Measurements from ENCODE around the gene UACA. TPM values are rescaled to one million over a fixed set of nuclear protein-coding genes. Genes with fewer than 3 reads are reported as not detected.

The UACA gene
- total RNA-seq, 1 experiment from 2014 or later: 59.9 TPM

GRCh38 chr15:70652341-70652740 lies 111.0 kb downstream of the UACA start:
- H4K20me1 ChIP-seq (ENCODE audit: insufficient read depth): no peaks in the 10 kb centered on the region
- CTCF ChIA-PET: no interaction called here
- H3K4me3 ChIP-seq: no peak overlapping the region
- TF ChIP-seq EZH2 (IDR thresholded peaks at IDR 0.05; ENCODE audit: low read depth) (no peak), CTCF (conservative IDR thresholded peaks at IDR 0.05) (no peak)
- intact Hi-C loops (cut with micrococcal nuclease; ENCODE audit: unreplicated experiment): no loop called here
- H3K36me3 ChIP-seq (ENCODE audit: low read depth): peaks cover 3% of the 10 kb centered on the region
- no peak for DNase-seq
- H3F3A ChIP-seq (ENCODE audit: insufficient read depth, low read depth): no peaks in the 10 kb centered on the region
- H3K9me3 ChIP-seq (ENCODE audit: insufficient read depth, low read depth): no peaks in the 10 kb centered on the region
- no peaks in the 10 kb centered on the region for H3K79me2 ChIP-seq (ENCODE audit: low read depth)
- POLR2A ChIA-PET (ENCODE audit: unreplicated experiment): no interaction called here
- no peak overlapping the region for H2AFZ ChIP-seq
- H3K27ac ChIP-seq: no peak overlapping the region
- H3K27me3 ChIP-seq (ENCODE audit: insufficient read depth, low read depth): no peaks in the 10 kb centered on the region
- no peaks in the 10 kb centered on the region for H3K9me2 ChIP-seq (ENCODE audit: insufficient read depth)
- no TSS peak for BruUV-seq (replicated peaks)
- no peak overlapping the region for H3K4me2 ChIP-seq
- H3K4me1 ChIP-seq (replicated peaks; ENCODE audit: insufficient read depth): no peaks in the 10 kb centered on the region

GRCh38 chr15:70651303-70651845 lies 112.0 kb downstream of the UACA start:
- Histone ChIP-seq H3K79me2 (ENCODE audit: low read depth) (no peaks in the 10 kb centered on the region), H3K9me2 (ENCODE audit: insufficient read depth) (no peaks in the 10 kb centered on the region), H3K4me3 (no peak overlapping the region), H3K9me3 (ENCODE audit: insufficient read depth, low read depth) (no peaks in the 10 kb centered on the region), H4K20me1 (ENCODE audit: insufficient read depth) (no peaks in the 10 kb centered on the region), H3K4me1 (replicated peaks; ENCODE audit: insufficient read depth) (no peaks in the 10 kb centered on the region), H2AFZ (no peak overlapping the region), H3K27me3 (ENCODE audit: insufficient read depth, low read depth) (no peaks in the 10 kb centered on the region), H3F3A (ENCODE audit: insufficient read depth, low read depth) (no peaks in the 10 kb centered on the region), H3K4me2 (no peak overlapping the region), H3K27ac (no peak overlapping the region), H3K36me3 (ENCODE audit: low read depth) (peaks cover 3% of the 10 kb centered on the region)
- ChIA-PET CTCF (interaction anchor here (0.6 kb wide), 1 partner anchor 477 kb away, joined by 5 read pairs; no protein-coding TSS in a partner anchor), POLR2A (ENCODE audit: unreplicated experiment) (no interaction called here)
- TF ChIP-seq EZH2 (IDR thresholded peaks at IDR 0.05; ENCODE audit: low read depth) (no peak), CTCF (conservative IDR thresholded peaks at IDR 0.05) (no peak)
- BruUV-seq (replicated peaks): no TSS peak
- no peak for DNase-seq
- intact Hi-C loops (cut with micrococcal nuclease; ENCODE audit: unreplicated experiment): no loop called here

DNA sequence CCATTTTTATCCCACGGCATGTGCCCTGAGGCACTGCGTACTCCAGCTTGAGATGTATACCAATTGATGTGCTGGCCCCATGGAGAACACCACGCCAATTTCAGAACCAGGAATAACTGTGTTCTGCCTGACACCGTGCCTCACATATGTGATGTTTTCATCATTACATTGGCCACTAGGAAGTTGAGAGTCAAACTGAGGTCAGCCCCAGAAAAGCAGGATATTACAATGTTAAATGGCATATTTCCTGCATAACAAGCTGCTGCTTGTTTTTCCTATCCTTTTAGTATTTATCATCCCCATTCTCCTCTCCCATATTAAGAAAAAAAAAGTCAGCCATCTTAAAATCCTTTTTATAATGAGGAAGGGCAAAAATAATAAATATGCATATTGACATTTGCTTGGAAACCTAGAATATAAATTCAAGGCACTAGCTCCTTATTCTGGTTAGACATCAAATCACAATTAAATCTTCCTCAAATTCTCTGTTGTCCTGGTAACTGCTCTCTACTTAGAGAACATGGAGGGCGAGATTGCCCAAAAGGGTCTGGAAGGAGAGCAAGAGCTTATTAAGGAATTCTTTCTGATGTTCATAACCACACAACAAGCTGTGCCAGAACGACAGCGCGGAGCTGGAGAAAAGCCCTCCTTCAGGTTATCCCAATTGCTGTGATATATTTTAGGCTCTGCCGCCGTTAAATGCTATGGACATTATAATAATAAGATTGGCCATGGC lies 112.6 kb downstream of the UACA start:
- no peak overlapping the region for H3K4me3 ChIP-seq
- ChIA-PET CTCF (interaction anchor here (1.0 kb wide), 1 partner anchor 1074 kb away, joined by 4 read pairs; no protein-coding TSS in a partner anchor), POLR2A (ENCODE audit: unreplicated experiment) (interaction anchor here (0.6 kb wide), 1 partner anchor 145 kb away, joined by 3 read pairs; no protein-coding TSS in a partner anchor)
- DNase-seq: no peak
- no peaks in the 10 kb centered on the region for H3K9me2 ChIP-seq (ENCODE audit: insufficient read depth)
- BruUV-seq (replicated peaks): no TSS peak
- no peak overlapping the region for H3K27ac ChIP-seq
- no peak for TF ChIP-seq CTCF (conservative IDR thresholded peaks at IDR 0.05)
- no peak for TF ChIP-seq EZH2 (IDR thresholded peaks at IDR 0.05; ENCODE audit: low read depth)
- H3K9me3 ChIP-seq (ENCODE audit: insufficient read depth, low read depth): no peaks in the 10 kb centered on the region
- H3K79me2 ChIP-seq (ENCODE audit: low read depth): no peaks in the 10 kb centered on the region
- H2AFZ ChIP-seq: no peak overlapping the region
- no peaks in the 10 kb centered on the region for H3F3A ChIP-seq (ENCODE audit: insufficient read depth, low read depth)
- no peaks in the 10 kb centered on the region for H4K20me1 ChIP-seq (ENCODE audit: insufficient read depth)
- H3K27me3 ChIP-seq (ENCODE audit: insufficient read depth, low read depth): no peaks in the 10 kb centered on the region
- peaks cover 3% of the 10 kb centered on the region; the same call in 1 of the 2 replicates for H3K36me3 ChIP-seq (ENCODE audit: low read depth)
- H3K4me2 ChIP-seq: no peak overlapping the region
- intact Hi-C loops (cut with micrococcal nuclease; ENCODE audit: unreplicated experiment): no loop called here
- H3K4me1 ChIP-seq (replicated peaks; ENCODE audit: insufficient read depth): no peaks in the 10 kb centered on the region

All from PC-9 (cell line).